Fibroblast of lung (primary cell): ENCODE measurements around the gene DLX4. TPM values are rescaled to one million over a fixed set of nuclear protein-coding genes. Genes with fewer than 3 reads are reported as not detected.
A peak's percentile ranks its signal among the peaks of the same experiment; 100 is the strongest.

Experiments
- DNase-seq, 2 donors: peaks; one replicate each; pipeline versions ENCODE4 v3.0.0 to v3.0.0-alpha.2; 2010; ENCODE audit warnings: low read depth in 2 of 2
- H2AFZ ChIP-seq: 2 replicates; pipeline ENCODE4 v1.5.1; 2012; ENCODE audit warnings: low read length, control low read depth, inconsistent platforms
- H3K27ac ChIP-seq: 2 replicates; pipeline ENCODE4 v1.5.1; 2011; ENCODE audit warnings: low read length, control low read depth; ENCODE audit not compliant: insufficient read depth
- H3K27me3 ChIP-seq: 2 replicates; pipeline ENCODE4 v1.5.1; 2011; ENCODE audit warnings: mild to moderate bottlenecking, low read length; ENCODE audit not compliant: control insufficient read depth, insufficient read depth
- H3K36me3 ChIP-seq: 2 replicates; pipeline ENCODE4 v1.5.1; 2011; ENCODE audit warnings: low read length; ENCODE audit not compliant: control insufficient read depth, insufficient read depth
- H3K4me1 ChIP-seq: 2 replicates; pipeline ENCODE4 v1.5.1; 2011; ENCODE audit warnings: low read length; ENCODE audit not compliant: control insufficient read depth, insufficient read depth; ENCODE audit errors: extremely low read depth
- H3K4me2 ChIP-seq: 2 replicates; pipeline ENCODE4 v1.5.1; 2011; ENCODE audit warnings: low read length, control low read depth; ENCODE audit not compliant: insufficient read depth; ENCODE audit errors: extremely low read depth
- H3K4me3 ChIP-seq, 4 experiments: fragments of 200-600 bp in 1 of 4; sonication (generic) in 1 of 4; replicated peaks in 1 of 4; 2 replicates each; pipeline ENCODE4 v1.5.1; 2011 to 2016; ENCODE audit warnings: low read length in 4 of 4, low read depth in 3 of 4, mild to moderate bottlenecking in 3 of 4, control low read depth in 2 of 4, inconsistent platforms in 1 of 4, mixed read lengths in 1 of 4; ENCODE audit not compliant: insufficient read depth in 1 of 4; ENCODE audit errors: control extremely low read depth in 1 of 4
- H3K79me2 ChIP-seq: 2 replicates; pipeline ENCODE4 v1.5.1; 2012; ENCODE audit warnings: mild to moderate bottlenecking, low read length, inconsistent platforms; ENCODE audit not compliant: control insufficient read depth, insufficient read depth
- H3K9ac ChIP-seq: 2 replicates; pipeline ENCODE4 v1.5.1; 2011; ENCODE audit warnings: mild to moderate bottlenecking, low read length, control low read depth; ENCODE audit not compliant: insufficient read depth
- H3K9me3 ChIP-seq: 2 replicates; pipeline ENCODE4 v1.5.1; 2012; ENCODE audit warnings: low read depth, low read length; ENCODE audit not compliant: control insufficient read depth, insufficient read depth
- H4K20me1 ChIP-seq: 2 replicates; pipeline ENCODE4 v1.5.1; 2011; ENCODE audit warnings: low read length; ENCODE audit not compliant: control insufficient read depth, insufficient read depth; ENCODE audit errors: extremely low read depth
- EZH2 ChIP-seq: IDR thresholded peaks from 2 replicates; pipeline ENCODE4 v1.5.1; 2012; ENCODE audit warnings: low read length, control low read depth, mild to moderate bottlenecking; ENCODE audit errors: missing control alignments
- polyA plus RNA-seq, 2 donors: library from polyadenylated mRNA; depleted of rRNA in 1 of 2; stranded (reverse) in 1 of 2; unstranded in 1 of 2; fragments of >200 nt; gene quantifications; 2 replicates each; pipeline ENCODE4 v1.2.1, GENCODE V29; 2011 to 2012; ENCODE audit warnings: missing spikeins in 1 of 2
- total RNA-seq: library from RNA; depleted of rRNA; stranded (reverse); fragments of >200 nt; gene quantifications from 2 replicates; pipeline ENCODE4 v1.2.1, GENCODE V29; 2014
- TF ChIP-seq, protein P1 (sequence below), 2 donors: IDR thresholded peaks in 1 of 2; conservative IDR thresholded peaks in 1 of 2; 1 replicate in 1 of 2; 2 replicates in 1 of 2; pipeline ENCODE4 v1.5.1; 2011 to 2012; ENCODE audit warnings: low read length in 2 of 2, control low read depth in 1 of 2, inconsistent platforms in 1 of 2, low read depth in 1 of 2, mild to moderate bottlenecking in 1 of 2

DLX4 gene
- total and polyA plus RNA-seq, 2 donors (not counting 1 experiment from before 2014, with no cell fraction given): not detected

DNA sequence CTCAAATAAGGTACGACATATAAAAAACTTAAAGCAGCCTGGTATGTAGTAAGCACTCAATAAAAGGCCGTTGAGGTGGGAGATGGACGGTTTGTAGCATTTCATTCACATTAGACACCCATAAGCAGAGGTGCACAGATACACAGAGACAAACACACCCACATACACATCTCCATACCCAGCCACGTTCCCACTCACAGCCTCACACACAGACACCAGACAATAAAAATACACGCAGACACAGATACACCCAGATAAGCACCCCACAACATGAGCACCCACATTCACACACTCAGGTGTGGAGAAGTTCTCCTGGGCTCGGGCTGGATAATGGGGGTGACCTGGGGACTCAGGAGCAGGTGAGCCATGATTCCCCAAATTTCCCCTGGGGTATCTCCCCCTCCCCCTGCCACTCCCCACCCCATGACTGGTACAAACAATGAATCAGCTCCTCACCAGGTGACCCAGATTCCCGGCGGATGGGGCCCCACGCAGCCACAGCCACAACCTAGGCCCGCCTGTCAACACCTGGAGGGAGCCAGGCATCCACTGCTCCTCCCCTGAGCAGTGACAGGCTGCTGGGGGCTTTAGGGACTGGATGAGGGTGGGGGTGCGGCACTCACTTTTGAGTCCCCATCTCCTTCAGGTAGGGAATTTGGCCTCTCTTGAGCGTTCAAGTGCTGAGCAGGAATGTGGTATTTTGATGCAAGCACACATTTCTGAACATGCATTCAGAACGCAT is 23.4 kb downstream of the DLX4 start:
- Histone ChIP-seq H2AFZ (no peak overlapping the region), H4K20me1 (no peaks in the 10 kb centered on the region), H3K9me3 (no peaks in the 10 kb centered on the region), H3K27ac (no peak overlapping the region), H3K4me3 (no peak overlapping the region), H3K9ac (no peak overlapping the region), H3K79me2 (no peaks in the 10 kb centered on the region), H3K36me3 (no peaks in the 10 kb centered on the region), H3K4me2 (no peak overlapping the region), H3K4me1 (no peaks in the 10 kb centered on the region), H3K27me3 (peaks cover 63% of the 10 kb centered on the region)
- TF ChIP-seq, protein P1, sequence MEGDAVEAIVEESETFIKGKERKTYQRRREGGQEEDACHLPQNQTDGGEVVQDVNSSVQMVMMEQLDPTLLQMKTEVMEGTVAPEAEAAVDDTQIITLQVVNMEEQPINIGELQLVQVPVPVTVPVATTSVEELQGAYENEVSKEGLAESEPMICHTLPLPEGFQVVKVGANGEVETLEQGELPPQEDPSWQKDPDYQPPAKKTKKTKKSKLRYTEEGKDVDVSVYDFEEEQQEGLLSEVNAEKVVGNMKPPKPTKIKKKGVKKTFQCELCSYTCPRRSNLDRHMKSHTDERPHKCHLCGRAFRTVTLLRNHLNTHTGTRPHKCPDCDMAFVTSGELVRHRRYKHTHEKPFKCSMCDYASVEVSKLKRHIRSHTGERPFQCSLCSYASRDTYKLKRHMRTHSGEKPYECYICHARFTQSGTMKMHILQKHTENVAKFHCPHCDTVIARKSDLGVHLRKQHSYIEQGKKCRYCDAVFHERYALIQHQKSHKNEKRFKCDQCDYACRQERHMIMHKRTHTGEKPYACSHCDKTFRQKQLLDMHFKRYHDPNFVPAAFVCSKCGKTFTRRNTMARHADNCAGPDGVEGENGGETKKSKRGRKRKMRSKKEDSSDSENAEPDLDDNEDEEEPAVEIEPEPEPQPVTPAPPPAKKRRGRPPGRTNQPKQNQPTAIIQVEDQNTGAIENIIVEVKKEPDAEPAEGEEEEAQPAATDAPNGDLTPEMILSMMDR (conservative IDR thresholded peaks at IDR 0.05 in 1 of 2, IDR thresholded peaks at IDR 0.05 in 1 of 2; ENCODE audit: low read depth in 1 of 2, low read length in 2 of 2): no peak
- no peak for TF ChIP-seq EZH2
- no peak for DNase-seq

DNA sequence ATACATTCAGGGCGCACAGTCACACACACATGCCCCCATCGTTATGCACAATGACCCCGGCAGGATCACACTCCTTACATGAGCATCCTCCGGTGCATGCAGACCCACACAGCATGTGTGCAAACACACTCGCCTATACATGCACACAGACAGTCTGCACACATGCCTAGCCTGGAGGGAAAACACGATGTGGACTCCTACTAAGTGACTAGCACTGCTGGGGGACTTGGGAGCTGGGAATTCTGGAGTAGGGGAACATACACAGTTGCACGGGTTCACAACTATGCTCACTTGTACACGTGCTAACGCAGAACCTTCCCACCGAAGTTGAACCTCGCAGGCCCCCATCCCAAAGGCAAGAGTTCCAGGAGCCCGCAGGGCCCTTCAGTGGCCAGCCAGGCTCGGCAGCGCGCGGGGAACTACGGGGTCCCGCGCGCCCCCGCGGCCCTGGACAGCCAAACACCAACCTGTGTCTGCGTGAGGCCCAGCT is 24.0 kb downstream of the DLX4 start:
- peak overlapping the region; percentile 62 for H3K4me2 ChIP-seq
- peaks cover 61% of the 10 kb centered on the region for H3K27me3 ChIP-seq
- no peak for DNase-seq
- H4K20me1 ChIP-seq: no peaks in the 10 kb centered on the region
- no peak overlapping the region for H2AFZ ChIP-seq
- H3K36me3 ChIP-seq: no peaks in the 10 kb centered on the region
- H3K27ac ChIP-seq: no peak overlapping the region
- H3K9ac ChIP-seq: no peak overlapping the region
- H3K9me3 ChIP-seq: no peaks in the 10 kb centered on the region
- no peak for TF ChIP-seq EZH2
- TF ChIP-seq, protein P1 (conservative IDR thresholded peaks at IDR 0.05 in 1 of 2, IDR thresholded peaks at IDR 0.05 in 1 of 2; ENCODE audit: low read depth in 1 of 2, low read length in 2 of 2): no peak
- H3K4me3 ChIP-seq: no peak overlapping the region
- no peaks in the 10 kb centered on the region for H3K79me2 ChIP-seq
- no peaks in the 10 kb centered on the region for H3K4me1 ChIP-seq

DNA sequence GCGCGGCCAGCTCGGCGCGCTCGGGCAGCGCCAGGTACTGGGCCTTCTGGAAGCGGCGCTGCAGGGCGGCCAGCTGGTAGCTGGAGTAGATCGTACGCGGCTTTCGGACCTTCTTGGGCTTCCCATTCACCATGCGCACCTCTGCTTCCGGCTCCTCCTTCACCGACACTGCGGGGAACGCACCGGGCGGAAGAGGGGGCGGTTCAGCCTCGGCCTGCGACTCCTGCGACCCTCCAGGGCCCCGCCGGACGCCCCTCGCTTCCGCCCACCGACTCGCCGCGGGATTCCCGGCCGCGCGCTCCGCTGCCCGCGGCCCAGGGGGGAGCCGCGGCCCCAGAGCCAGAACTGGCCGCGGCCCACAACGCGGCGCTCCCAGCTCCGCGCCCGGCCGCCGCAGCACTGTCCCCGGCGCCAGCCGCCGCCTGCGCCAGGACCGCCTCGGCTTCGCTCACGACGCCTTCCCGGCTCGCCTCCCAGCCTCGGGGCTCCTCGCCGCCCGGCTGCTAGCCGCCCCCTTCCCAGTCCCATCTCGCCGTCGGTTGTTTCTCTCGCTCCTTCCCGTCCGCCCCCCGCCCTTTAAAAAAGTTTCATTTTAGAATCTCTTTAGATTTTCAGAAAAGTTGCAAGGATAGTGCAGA is 24.6 kb downstream of the DLX4 start:
- H4K20me1 ChIP-seq: no peaks in the 10 kb centered on the region
- peak in 1 of 2 donors; percentile 23 for DNase-seq
- H3K27ac ChIP-seq: no peak overlapping the region
- H3K4me1 ChIP-seq: no peaks in the 10 kb centered on the region
- no peaks in the 10 kb centered on the region for H3K79me2 ChIP-seq
- no peaks in the 10 kb centered on the region for H3K36me3 ChIP-seq
- peak overlapping the region; percentile 62 for H3K4me2 ChIP-seq
- no peaks in the 10 kb centered on the region for H3K9me3 ChIP-seq
- H3K27me3 ChIP-seq: peaks cover 58% of the 10 kb centered on the region
- H3K4me3 ChIP-seq: peak overlapping the region in 2 of 4 experiments; percentile 10 to 32
- no peak overlapping the region for H2AFZ ChIP-seq
- H3K9ac ChIP-seq: no peak overlapping the region
- TF ChIP-seq, protein P1 (conservative IDR thresholded peaks at IDR 0.05 in 1 of 2, IDR thresholded peaks at IDR 0.05 in 1 of 2; ENCODE audit: low read depth in 1 of 2, low read length in 2 of 2): no peak
- no peak for TF ChIP-seq EZH2
